ENCODE results near the gene ID4. TPM values are rescaled to one million over a fixed set of nuclear protein-coding genes. Genes with fewer than 3 reads are reported as not detected.

ID4 gene
- total RNA-seq, 1 donor = 29.7 TPM

GRCh38 chr6:19803331-19804204 is 33.6 kb upstream of the ID4 start:
- Histone ChIP-seq H4K20me1 (ENCODE audit: insufficient read depth, low read length) (no peaks in the 10 kb centered on the region), H3K4me1 (ENCODE audit: insufficient read depth, low read length) (peaks cover 20% of the 10 kb centered on the region), H2AFZ (ENCODE audit: low read length) (peak overlapping the region; percentile 87), H3K27me3 (ENCODE audit: insufficient read depth, low read length) (no peaks in the 10 kb centered on the region), H3K27ac (ENCODE audit: low read depth, low read length) (peak overlapping the region; percentile 99), H3K79me2 (ENCODE audit: insufficient read depth, low read length) (no peaks in the 10 kb centered on the region), H3K36me3 (ENCODE audit: insufficient read depth, low read length) (no peaks in the 10 kb centered on the region), H3K4me3 (ENCODE audit: insufficient read depth, low read length) (peak overlapping the region; percentile 80), H3K9me3 (ENCODE audit: low read depth, low read length) (no peaks in the 10 kb centered on the region), H3K4me2 (ENCODE audit: insufficient read depth, low read length) (peak overlapping the region; percentile 93)
- DNase-seq (ENCODE audit: insufficient read length, low spot score, missing footprints) = peak; percentile 45
- no peak for TF ChIP-seq CTCF (IDR thresholded peaks at IDR 0.05; ENCODE audit: extremely low read depth, low read depth, low read length)

- Histone ChIP-seq H3K27me3 (ENCODE audit: insufficient read depth, low read length) (no peaks in the 10 kb centered on the region), H2AFZ (ENCODE audit: low read length) (peak overlapping the region; percentile 87), H3K9me3 (ENCODE audit: low read depth, low read length) (no peaks in the 10 kb centered on the region), H3K4me1 (ENCODE audit: insufficient read depth, low read length) (peaks cover 20% of the 10 kb centered on the region), H3K27ac (ENCODE audit: low read depth, low read length) (peak overlapping the region; percentile 99), H3K4me3 (ENCODE audit: insufficient read depth, low read length) (peak overlapping the region; percentile 80), H4K20me1 (ENCODE audit: insufficient read depth, low read length) (no peaks in the 10 kb centered on the region), H3K36me3 (ENCODE audit: insufficient read depth, low read length) (no peaks in the 10 kb centered on the region), H3K79me2 (ENCODE audit: insufficient read depth, low read length) (no peaks in the 10 kb centered on the region), H3K4me2 (ENCODE audit: insufficient read depth, low read length) (peak overlapping the region; percentile 93)
- DNase-seq (ENCODE audit: insufficient read length, low spot score, missing footprints) = peak; percentile 96
- TF ChIP-seq CTCF (IDR thresholded peaks at IDR 0.05; ENCODE audit: extremely low read depth, low read depth, low read length) = no peak
Measured at GRCh38 chr6:19804205-19805128, 32.7 kb upstream of the ID4 start.

- no peak for TF ChIP-seq CTCF (IDR thresholded peaks at IDR 0.05; ENCODE audit: extremely low read depth, low read depth, low read length)
- DNase-seq (ENCODE audit: insufficient read length, low spot score, missing footprints) = no peak
Measured at GRCh38 chr6:19805129-19805481, 32.1 kb upstream of the ID4 start.

More at GRCh38 chr6:19805129-19805481, 32.1 kb upstream of the ID4 start:
- Histone ChIP-seq H3K27me3 (ENCODE audit: insufficient read depth, low read length) (no peaks in the 10 kb centered on the region), H4K20me1 (ENCODE audit: insufficient read depth, low read length) (no peaks in the 10 kb centered on the region), H3K79me2 (ENCODE audit: insufficient read depth, low read length) (no peaks in the 10 kb centered on the region), H3K4me1 (ENCODE audit: insufficient read depth, low read length) (peaks cover 20% of the 10 kb centered on the region), H3K9me3 (ENCODE audit: low read depth, low read length) (no peaks in the 10 kb centered on the region), H3K4me3 (ENCODE audit: insufficient read depth, low read length) (peak overlapping the region; percentile 80), H3K36me3 (ENCODE audit: insufficient read depth, low read length) (no peaks in the 10 kb centered on the region), H3K4me2 (ENCODE audit: insufficient read depth, low read length) (peak overlapping the region; percentile 88), H2AFZ (ENCODE audit: low read length) (peak overlapping the region; percentile 81), H3K27ac (ENCODE audit: low read depth, low read length) (peak overlapping the region; percentile 99)

All from osteoblast (primary cell).